ENCODE measurements around the gene CAPN11. TPM values are rescaled to one million over a fixed set of nuclear protein-coding genes. Genes with fewer than 3 reads are reported as not detected.
"Not testable (repeated sequence)": the region's sequence is repeated elsewhere in the genome, so short reads cannot be mapped to it uniquely, and the experiment has no call there.

The CAPN11 gene
- total RNA-seq, 4 donors from 2014 or later: 0.19 to 0.45 (median 0.27) TPM; not detected in 1

DNA sequence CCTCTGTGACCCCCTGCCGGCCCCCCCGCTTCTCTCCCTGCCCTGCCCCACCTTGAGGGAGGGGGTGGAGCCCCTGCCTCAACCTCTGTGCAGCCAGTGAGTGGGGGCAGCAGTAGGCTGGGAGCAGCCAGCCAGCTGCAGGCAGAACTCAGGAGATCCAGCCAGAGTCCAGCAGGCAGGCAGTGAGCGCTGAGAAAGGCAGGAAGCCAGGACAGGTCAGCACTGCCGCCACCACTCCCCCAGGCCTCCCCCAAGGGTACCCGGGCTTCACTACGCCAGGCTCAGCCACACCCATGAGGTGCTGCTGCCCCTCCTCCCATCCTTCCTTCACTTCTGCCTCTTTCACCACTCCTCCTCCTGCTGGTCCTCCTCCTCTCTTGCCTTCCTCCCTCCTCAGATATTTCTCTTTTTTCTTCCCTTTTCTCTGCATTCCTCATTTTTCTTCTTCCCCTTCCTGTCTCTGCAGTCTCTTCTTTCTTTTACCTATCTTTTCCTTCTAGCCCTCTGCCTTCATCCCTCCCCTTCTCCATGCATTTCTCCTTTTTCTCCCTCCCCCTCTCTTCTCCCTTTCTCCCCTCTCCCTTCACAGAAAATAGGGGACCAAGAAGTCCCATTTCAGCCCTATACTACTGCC is 19.8 kb upstream of the CAPN11 start:
- H3K27me3 ChIP-seq: no peaks in the 10 kb centered on the region
- H3K9me3 ChIP-seq: no peaks in the 10 kb centered on the region
- 53 to 70% methylated on average over 2 to 3 of the region's 6 CpGs for WGBS, 2 donors (ENCODE audit: low coverage in 1 of 2)
- peaks cover 0 to 94% of the 10 kb centered on the region in 2 donors for H3K36me3 ChIP-seq
- peaks cover 0 to 3% (median under 1%) of the 10 kb centered on the region in 3 donors for H3K4me1 ChIP-seq
- TF ChIP-seq, protein P1, sequence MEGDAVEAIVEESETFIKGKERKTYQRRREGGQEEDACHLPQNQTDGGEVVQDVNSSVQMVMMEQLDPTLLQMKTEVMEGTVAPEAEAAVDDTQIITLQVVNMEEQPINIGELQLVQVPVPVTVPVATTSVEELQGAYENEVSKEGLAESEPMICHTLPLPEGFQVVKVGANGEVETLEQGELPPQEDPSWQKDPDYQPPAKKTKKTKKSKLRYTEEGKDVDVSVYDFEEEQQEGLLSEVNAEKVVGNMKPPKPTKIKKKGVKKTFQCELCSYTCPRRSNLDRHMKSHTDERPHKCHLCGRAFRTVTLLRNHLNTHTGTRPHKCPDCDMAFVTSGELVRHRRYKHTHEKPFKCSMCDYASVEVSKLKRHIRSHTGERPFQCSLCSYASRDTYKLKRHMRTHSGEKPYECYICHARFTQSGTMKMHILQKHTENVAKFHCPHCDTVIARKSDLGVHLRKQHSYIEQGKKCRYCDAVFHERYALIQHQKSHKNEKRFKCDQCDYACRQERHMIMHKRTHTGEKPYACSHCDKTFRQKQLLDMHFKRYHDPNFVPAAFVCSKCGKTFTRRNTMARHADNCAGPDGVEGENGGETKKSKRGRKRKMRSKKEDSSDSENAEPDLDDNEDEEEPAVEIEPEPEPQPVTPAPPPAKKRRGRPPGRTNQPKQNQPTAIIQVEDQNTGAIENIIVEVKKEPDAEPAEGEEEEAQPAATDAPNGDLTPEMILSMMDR (IDR thresholded peaks at IDR 0.05): no peak
- no peak for TF ChIP-seq EP300 (IDR thresholded peaks at IDR 0.05)
- no peak for TF ChIP-seq POLR2A (IDR thresholded peaks at IDR 0.05)
- no peak for TF ChIP-seq POLR2AphosphoS5 (IDR thresholded peaks at IDR 0.05)
- H3K27ac ChIP-seq: no peak overlapping the region
- no peak for ATAC-seq
- no peak overlapping the region for H3K4me3 ChIP-seq

DNA sequence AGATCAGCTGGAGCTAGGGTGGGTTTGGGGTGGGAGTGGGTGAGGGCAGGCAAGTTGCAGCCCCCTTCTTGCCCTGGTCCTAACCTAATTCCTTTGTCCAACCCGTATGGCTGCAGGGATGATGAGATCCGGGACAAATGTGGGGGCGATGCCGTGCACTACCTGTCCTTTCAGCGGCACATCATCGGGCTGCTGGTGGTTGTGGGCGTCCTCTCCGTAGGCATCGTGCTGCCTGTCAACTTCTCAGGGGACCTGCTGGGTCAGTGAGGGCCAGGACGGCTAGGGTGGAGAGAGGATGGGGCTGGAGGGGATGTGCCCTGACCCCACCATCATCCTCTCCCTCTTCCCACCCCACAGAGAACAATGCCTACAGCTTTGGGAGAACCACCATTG is 19.3 kb upstream of the CAPN11 start:
- no peak overlapping the region for H3K27ac ChIP-seq
- peaks cover 0 to 99% of the 10 kb centered on the region in 2 donors for H3K36me3 ChIP-seq
- 67% methylated on average over 1 of the region's 10 CpGs; no CpG with 5 or more reads in 1 of the 2 donors for WGBS, 2 donors (ENCODE audit: low coverage in 1 of 2)
- no peaks in the 10 kb centered on the region for H3K4me1 ChIP-seq
- no peak overlapping the region for H3K4me3 ChIP-seq
- TF ChIP-seq, protein P1 (IDR thresholded peaks at IDR 0.05): no peak
- TF ChIP-seq POLR2A (IDR thresholded peaks at IDR 0.05) (no peak), POLR2AphosphoS5 (IDR thresholded peaks at IDR 0.05) (no peak), EP300 (IDR thresholded peaks at IDR 0.05) (no peak)
- H3K27me3 ChIP-seq: no peaks in the 10 kb centered on the region
- H3K9me3 ChIP-seq: no peaks in the 10 kb centered on the region
- no peak for ATAC-seq

DNA sequence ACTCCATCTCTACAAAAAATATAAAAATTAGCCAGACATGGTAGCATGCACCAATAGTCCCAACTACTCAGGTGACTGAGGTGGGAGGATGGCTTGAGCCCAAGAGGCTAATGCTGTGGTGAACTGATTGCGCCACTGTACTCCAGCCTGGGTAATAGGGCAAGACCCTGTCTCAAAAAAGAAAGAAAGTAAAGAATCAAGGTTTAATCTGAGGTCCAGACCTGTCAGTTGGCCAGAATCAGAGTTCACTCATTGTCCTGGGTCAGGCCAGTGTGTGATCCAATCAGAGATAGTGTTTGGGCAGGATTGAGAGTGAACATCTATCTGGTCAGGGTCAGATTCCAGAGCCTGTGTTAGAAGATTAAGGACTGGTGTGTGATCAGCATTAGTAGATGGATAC is 15.8 kb upstream of the CAPN11 start:
- H3K36me3 ChIP-seq: peaks cover 0 to 99% of the 10 kb centered on the region in 2 donors
- H3K27me3 ChIP-seq: no peaks in the 10 kb centered on the region
- no peak for TF ChIP-seq EP300 (IDR thresholded peaks at IDR 0.05)
- no peak for TF ChIP-seq POLR2AphosphoS5 (IDR thresholded peaks at IDR 0.05)
- TF ChIP-seq, protein P1 (IDR thresholded peaks at IDR 0.05): no peak
- TF ChIP-seq POLR2A (IDR thresholded peaks at IDR 0.05): no peak
- H3K4me1 ChIP-seq: no peaks in the 10 kb centered on the region
- no peaks in the 10 kb centered on the region for H3K9me3 ChIP-seq
- no peak overlapping the region for H3K4me3 ChIP-seq
- no peak overlapping the region for H3K27ac ChIP-seq
- no peak for ATAC-seq
- WGBS, 2 donors (ENCODE audit: low coverage in 1 of 2): no CpG with 5 or more reads among the region's 1 CpG

DNA sequence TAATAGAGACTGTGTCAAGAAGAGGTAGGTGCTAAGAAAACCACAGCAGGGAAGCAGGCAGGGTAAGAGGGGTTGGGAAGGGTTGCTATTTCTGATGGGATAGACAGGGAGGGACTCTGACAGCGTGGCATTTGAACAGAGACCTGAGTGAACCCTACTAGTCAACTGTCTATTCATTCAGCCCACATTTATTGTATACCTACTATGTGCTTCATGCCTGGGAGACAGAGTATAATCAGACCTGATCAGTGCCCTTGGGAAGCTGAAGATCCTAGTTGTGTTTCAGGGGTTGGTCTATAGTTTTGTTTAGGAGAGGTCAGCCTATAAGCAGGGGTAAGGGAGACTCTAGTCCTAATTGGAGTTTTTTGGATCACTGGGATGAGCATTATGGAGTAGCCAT is 14.9 kb upstream of the CAPN11 start:
- no peaks in the 10 kb centered on the region for H3K4me1 ChIP-seq
- 83 to 100% methylated on average over 1 of the region's 1 CpG for WGBS, 2 donors (ENCODE audit: low coverage in 1 of 2)
- no peak for TF ChIP-seq EP300 (IDR thresholded peaks at IDR 0.05)
- H3K4me3 ChIP-seq: no peak overlapping the region
- H3K9me3 ChIP-seq: no peaks in the 10 kb centered on the region
- no peak for ATAC-seq
- no peaks in the 10 kb centered on the region for H3K27me3 ChIP-seq
- peaks cover 0 to 99% of the 10 kb centered on the region in 2 donors for H3K36me3 ChIP-seq
- no peak overlapping the region for H3K27ac ChIP-seq

DNA sequence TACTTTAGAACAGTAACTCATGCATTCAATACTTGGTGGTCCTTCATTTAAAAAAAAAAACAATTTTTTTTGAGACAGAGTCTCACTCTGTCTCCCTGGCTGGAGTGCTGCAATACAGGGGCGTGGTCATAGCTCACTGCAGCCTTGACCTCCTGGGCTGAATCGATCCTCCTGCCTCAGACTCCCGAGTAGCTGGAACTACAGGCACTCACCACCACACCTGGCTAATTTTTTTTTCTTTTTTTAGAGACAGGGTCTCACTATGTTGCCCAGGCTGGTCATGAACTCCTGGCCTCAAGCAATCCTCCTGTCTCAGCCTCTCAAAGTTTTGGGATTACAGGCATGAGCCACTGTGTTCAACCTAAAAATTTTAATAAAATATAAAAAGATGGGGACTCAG is 14.1 kb upstream of the CAPN11 start:
- ATAC-seq, H3K27me3 ChIP-seq: not testable (repeated sequence)
- 67 to 68% methylated on average over 3 of the region's 3 CpGs for WGBS, 2 donors (ENCODE audit: low coverage in 1 of 2)

DNA sequence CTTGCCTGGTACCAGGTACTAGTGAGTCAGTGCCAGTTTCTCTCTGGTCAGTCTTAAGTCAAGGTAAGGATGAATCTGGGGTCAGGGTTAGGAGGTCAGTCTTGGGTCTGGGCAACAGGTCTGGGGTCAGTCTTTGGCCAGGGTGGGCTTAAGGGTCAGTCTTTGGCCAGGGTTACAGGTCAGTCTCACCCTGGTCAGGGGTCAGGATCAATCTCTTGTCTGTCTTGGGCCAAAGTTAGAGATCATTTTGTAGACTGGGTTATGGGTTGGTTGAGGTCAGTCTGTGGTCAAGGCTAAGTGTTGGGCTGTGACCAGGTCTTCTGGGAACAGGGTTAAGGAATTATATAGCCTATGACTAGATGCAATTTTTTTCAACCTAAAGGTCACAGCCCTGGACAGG is 12.8 kb upstream of the CAPN11 start:
- TF ChIP-seq, protein P1 (IDR thresholded peaks at IDR 0.05): no peak
- TF ChIP-seq EP300 (IDR thresholded peaks at IDR 0.05) (no peak), POLR2A (IDR thresholded peaks at IDR 0.05) (no peak), POLR2AphosphoS5 (IDR thresholded peaks at IDR 0.05) (no peak)
- Histone ChIP-seq H3K9me3 (no peaks in the 10 kb centered on the region), H3K27ac (no peak overlapping the region), H3K36me3 (peaks cover 0 to 99% of the 10 kb centered on the region in 2 donors), H3K4me3 (no peak overlapping the region), H3K4me1 (no peaks in the 10 kb centered on the region), H3K27me3 (no peaks in the 10 kb centered on the region)
- no peak for ATAC-seq

More for the DNA sequence above, 14.1 kb upstream of the CAPN11 start:
- H3K4me3 ChIP-seq, H3K4me1 ChIP-seq, H3K9me3 ChIP-seq, H3K27ac ChIP-seq: not testable (repeated sequence)
- H3K36me3 ChIP-seq: peaks cover 0 to 99% of the 10 kb centered on the region in 2 donors
